CD4-positive, alpha-beta T cell treated with Interferon alpha-2 for 1 hour (primary cell): ENCODE results near the gene DRC1.
"Not testable (repeated sequence)": the region's sequence is repeated elsewhere in the genome, so short reads cannot be mapped to it uniquely, and the experiment has no call there.

ENCODE experiments used
- DNase-seq, 2 donors: peaks; one replicate each; pipeline ENCODE4 v3.0.0-alpha.2; 2020 to 2022

DRC1 gene

GRCh38 chr2:26401739-26402541 is at the start of gene DRC1:
TSS of gene DRC1 (plus strand) at chr2:26401920. CDS start at chr2:26401990, 70 bp downstream.
- peak in 1 of 2 donors; percentile 23 for DNase-seq

GRCh38 chr2:26352892-26353291 is 48.8 kb upstream of the DRC1 start:
- no peak for DNase-seq

DNA sequence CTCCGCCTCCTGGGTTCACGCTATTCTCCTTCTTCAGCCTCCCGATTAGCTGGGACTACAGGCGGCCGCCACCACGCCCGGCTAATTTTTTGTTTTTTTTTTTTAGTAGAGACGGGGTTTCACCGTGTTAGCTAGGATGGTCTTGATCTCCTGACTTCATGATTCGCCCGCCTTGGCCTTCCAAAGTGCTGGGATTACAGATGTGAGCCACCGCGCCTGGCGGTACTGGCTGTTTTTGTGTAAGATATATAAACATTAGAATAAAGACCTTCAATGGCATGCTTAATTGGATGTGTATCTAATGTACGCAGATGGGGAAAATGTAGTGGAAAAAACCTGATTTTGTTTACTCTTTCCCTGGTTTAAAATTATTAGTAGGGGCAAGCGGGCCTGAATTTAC is 47.3 kb upstream of the DRC1 start:
- DNase-seq: not testable (repeated sequence)

- DNase-seq: no peak
These were observed 46.4 kb upstream of the DRC1 start for GRCh38 chr2:26355038-26355995.

DNA sequence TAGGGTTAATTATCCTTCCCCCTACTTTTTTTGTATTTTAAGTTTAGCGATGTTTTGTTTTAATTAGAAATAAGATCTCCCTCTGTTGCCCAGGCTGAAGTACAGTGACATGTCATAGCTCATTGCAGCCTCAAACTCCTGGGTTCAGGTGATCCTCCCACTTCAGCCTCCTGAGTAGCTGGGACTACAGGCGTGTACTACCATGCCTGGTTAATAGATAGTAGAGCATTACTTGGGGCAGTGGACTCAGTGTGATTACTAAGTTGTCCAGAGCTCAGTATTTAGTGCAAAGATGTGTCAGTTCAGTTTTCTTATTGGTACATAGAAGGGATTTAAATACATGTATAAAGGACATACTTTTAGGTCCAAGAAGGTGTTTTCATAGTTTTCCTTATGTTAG is 45.6 kb upstream of the DRC1 start:
- no peak for DNase-seq

DNA sequence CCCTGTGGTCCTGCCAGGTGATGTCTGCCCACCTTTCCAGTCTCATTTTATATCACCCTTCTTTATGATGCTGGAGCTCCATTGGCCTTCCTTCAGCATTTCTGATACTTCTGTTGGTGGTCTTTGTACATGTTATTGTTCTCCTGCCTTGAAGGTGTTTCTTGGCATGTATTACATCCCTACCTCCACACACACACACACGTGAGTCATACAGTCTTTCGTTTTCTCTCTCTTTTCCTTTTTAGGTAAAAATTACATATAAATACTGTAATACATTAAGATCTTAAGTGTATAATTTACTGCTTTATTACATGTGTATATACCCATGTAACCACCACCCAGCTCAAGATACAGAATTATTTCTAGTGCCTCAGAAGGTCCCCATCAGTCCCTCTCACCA is 44.9 kb upstream of the DRC1 start:
- DNase-seq: no peak

GRCh38 chr2:26359886-26360473 is 41.7 kb upstream of the DRC1 start:
- no peak for DNase-seq

DNA sequence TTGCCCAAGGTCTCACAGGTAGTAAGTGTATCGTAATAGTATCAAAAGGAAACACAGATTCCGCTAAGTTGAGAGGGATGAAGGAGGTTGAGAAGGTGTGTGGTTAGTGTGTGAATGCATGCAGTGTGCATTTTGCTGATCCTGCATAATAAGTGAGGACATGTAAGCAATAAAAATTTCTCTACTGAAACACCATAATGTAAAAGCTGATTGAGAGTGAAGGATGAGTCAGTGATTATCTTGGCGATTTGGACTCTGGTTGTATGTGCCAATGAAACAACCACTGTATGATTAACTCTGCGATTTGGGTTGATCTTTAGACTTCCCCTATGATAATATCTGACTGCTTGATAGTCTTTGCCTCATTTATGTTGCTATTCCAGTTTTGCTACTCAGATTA is 38.4 kb upstream of the DRC1 start:
- no peak for DNase-seq

DNA sequence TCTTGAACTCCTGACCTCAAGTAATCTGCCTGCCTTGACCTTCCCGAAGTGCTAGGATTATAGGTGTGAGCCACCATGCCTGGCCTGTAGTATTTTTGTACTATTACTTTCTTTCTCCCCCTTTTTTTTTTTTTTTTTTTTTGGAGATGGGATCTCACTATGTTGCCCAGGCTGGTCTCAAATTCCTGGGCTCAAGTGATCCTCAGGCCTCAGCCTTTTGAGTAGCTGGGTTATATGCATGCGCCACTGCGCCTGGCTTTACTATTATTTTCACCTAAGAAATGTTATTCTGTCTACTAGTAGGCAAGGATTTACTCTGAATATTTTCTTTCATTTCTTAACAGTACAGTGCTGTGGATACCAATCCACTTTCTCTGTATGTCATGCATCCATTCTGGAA is 37.8 kb upstream of the DRC1 start:
- no peak for DNase-seq

DNA sequence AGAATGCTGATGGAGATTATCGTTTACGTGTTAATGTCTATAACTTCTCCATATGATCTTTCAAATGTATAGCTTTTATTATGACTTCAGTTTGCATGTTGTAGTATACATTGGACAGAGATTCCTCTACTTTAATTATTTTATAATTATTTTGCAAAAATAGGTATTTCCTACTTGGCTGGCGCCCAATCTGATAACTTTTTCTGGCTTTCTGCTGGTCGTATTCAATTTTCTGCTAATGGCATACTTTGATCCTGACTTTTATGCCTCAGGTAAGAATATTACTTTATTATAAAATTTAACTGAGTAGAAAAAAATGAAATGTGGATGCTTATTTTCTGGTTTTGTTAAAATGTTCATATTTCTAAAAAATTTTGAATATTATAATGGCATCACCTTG is 37.1 kb upstream of the DRC1 start:
- no peak for DNase-seq

GRCh38 chr2:26366957-26367356 is 34.8 kb upstream of the DRC1 start:
- no peak for DNase-seq

- DNase-seq: not testable (repeated sequence)
These were observed 32.1 kb upstream of the DRC1 start for GRCh38 chr2:26369664-26370063.

GRCh38 chr2:26370909-26371308 is 30.8 kb upstream of the DRC1 start:
- DNase-seq: not testable (repeated sequence)

DNA sequence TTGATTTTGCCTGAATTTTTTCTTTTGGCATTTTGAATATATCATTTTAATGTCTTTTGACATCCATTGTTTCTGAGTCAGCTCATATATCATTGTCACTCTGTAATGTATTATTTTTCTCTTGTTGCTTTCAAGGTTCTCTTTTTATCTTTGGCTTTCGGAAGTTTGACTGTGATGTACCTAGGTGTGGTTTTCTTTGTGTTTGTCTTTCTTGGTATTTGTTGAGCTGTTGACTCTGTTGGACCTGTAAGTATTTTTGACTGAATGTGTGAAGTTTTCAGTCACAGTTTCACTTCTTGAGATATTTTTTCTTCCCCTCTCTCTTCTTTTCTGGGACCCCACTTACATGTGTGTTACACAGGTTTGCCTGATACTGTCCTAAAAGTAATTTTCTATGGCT is 24.9 kb upstream of the DRC1 start:
- no peak for DNase-seq

DNA sequence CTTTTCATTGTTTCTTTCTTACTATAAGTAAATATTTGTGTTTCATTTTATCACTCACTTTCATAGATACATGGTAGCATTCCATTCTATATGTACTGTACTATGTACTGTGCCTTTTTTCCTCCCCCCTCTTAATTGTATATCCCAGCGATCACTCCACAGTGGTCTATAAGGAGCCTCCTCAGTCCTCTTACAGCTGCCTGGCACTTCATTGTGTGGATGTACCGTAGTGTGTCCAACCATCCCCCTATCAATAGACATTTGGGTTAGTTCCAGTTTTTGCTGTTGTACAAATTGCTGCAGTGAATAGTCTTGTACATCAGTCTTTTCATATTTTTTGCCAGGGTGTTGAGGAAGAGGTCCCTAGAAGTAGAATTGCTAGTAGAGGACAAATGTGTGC is 21.4 kb upstream of the DRC1 start:
- no peak for DNase-seq

- DNase-seq: no peak
These were observed 19.2 kb upstream of the DRC1 start for GRCh38 chr2:26382564-26382963.

GRCh38 chr2:26384183-26384582 is 17.5 kb upstream of the DRC1 start:
- no peak for DNase-seq

- no peak for DNase-seq
These were observed 17.1 kb upstream of the DRC1 start for GRCh38 chr2:26384597-26384996.

GRCh38 chr2:26387189-26387588 is 14.5 kb upstream of the DRC1 start:
- DNase-seq: no peak

GRCh38 chr2:26394694-26395093 is 7.0 kb upstream of the DRC1 start:
- no peak for DNase-seq

GRCh38 chr2:26395394-26395793 is 6.3 kb upstream of the DRC1 start:
- no peak for DNase-seq

DNA sequence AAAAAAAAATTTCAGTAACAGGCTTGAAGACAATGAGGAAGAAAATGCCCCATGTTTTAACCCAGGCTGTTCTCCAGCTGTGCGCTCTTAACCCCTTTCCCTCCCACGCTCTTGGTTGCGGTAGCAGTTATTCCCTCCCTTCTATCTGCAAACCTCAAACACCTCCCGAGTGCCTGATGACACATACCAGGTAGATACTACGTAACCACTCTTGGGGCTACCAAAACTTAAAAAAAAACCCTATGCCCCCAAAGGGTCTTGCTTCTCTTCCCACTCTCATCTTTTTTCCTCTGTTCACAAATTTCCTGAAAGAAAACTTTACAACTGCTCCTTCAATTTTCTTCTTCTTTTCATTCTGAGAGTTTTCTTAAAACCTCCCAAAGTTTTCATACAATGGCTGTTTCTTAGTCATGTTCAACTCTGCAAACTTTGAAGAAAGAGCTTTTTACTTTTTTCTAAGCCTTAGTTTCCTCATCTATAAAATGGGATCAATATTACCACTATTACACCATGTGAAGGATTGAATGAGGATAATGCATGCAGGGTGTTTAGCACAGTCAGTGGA is 4.9 kb upstream of the DRC1 start:
- no peak for DNase-seq

DNA sequence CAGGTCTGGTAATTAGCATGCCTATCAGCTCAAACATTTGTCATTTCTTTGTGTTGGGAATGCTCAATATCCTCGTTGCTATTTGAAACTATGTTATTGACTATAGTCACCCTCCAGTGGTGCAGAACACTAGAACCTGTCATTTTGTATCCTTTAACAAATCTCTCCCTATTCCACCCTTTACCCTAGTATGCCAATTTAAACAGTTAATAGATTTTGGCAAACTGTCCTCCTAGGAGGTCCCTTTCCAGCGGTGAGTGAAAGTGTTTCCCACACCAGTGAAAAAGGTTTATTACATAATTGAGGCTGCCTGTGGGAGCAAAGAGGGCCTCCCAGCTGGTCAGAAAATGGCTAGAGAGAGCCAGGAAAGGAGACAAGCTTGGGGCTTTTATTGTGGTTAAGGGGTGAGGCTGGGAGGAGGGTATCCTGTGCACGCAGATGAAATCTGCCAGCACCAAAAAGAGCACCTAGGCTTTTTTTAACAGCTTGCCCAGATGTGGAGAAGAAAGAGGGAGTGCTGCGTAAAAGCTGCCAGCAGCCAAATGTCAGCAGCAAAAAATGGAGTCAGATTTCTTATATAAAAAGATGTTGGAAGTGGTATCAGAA is 1.8 kb upstream of the DRC1 start:
- DNase-seq: no peak
